Measurements from ENCODE around the gene SLC12A9.
A peak's percentile ranks its signal among the peaks of the same experiment; 100 is the strongest.
"Not testable (repeated sequence)": the region's sequence is repeated elsewhere in the genome, so short reads cannot be mapped to it uniquely, and the experiment has no call there.

Gene SLC12A9

DNA sequence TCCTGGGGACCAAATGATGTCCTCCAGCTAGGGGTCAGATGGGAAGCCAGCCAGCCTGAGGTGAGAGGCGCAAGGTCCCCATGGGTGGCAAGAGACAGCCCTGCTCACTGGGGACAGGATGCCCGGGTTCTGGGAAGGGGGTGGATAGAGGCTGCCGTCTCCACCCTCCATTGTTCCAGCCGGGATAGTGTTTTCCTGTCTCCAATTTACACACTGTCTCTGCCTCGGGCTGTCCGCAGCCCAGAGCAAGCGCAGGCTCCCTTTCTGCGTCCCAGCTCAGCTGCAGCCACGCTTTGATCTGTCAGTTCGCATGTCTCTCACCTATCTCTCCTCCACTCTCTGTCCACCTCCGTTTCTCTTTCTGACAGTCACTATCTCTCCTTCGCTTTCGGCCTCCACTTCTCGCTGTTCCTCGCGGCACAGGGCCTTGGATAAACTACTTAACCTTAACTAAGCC, 27.3 kb upstream of the SLC12A9 start:
- no peak for DNase-seq (ENCODE audit: low read depth in 2 of 2)

DNA sequence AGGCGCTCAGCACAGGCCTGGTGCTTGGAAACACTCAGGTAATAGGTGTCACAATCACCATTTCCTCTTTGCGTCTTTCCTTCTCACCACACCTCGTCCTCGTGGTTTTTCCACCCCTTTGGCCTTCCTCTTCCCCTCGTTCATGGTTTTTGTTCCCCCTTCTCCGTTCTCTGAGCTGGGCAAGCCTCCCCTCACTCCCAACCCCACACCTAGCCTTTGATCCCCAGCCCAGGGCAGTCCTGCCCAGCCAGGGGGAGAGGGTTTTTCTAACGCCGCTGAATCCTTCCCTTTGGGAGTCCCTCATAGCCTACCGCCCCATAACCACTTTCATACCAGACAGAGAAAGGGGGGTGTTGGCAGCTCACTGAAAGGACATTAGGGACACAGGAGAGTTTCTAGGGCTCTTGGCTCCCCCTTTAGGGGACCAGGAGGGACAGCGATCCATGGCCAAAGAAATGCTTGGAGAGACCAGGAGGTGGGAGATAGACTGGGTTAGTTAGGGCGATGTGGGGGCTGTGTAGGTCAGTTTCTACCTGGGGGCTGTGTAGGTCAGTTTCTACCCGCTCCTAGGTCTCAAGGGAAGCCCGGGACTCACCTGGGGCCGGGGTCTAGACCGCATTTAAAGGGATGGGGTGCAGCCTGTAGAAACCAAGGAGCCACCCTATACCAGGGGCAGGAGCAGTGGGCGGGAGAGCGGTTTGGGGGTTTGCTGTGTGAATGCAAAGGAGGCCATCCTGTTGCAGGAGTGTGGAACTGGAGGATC, 26.6 kb upstream of the SLC12A9 start:
- no peak for DNase-seq (ENCODE audit: low read depth in 2 of 2)

DNA sequence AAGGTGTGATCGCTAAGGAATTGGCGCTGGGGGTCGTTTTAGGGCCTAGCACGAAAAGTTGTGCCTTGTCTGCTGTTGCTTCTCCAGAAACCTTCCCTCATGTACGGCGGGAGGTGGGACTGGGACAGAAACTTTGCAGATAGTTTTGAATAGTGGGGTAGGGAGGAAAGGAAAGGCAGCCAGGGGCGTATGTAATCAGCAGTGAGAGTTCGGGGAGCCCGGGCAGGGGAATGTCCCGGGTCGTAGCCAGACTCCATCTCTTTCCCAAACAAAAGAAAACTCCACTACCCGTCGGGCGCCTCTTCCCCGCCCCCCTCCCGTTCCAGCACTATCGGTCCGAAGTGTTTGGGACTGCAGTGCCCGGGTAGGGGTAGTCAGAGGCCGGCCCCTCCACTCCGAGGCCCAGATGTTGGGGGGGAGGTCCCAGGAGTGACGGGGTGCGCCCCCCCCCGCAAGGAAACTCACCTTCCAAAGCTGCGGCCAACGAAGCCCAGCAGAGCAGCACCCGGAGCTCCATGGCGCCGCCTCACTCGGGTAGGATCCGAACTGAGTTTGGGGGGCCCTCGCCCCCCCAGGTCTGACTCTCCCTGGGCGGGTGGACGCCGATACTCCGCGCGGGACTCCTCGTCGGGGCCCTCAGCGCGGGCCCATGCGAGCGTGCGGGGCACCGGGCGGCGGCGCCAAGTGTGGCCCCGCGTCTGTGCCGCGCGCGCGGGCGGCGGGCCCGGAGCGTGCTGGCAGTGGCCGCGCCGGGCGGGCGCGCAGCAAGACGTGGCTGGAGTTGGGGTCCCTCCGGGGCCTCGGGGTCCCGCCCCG, 25.8 kb upstream of the SLC12A9 start:
- DNase-seq (ENCODE audit: low read depth in 2 of 2), result no peak

DNA sequence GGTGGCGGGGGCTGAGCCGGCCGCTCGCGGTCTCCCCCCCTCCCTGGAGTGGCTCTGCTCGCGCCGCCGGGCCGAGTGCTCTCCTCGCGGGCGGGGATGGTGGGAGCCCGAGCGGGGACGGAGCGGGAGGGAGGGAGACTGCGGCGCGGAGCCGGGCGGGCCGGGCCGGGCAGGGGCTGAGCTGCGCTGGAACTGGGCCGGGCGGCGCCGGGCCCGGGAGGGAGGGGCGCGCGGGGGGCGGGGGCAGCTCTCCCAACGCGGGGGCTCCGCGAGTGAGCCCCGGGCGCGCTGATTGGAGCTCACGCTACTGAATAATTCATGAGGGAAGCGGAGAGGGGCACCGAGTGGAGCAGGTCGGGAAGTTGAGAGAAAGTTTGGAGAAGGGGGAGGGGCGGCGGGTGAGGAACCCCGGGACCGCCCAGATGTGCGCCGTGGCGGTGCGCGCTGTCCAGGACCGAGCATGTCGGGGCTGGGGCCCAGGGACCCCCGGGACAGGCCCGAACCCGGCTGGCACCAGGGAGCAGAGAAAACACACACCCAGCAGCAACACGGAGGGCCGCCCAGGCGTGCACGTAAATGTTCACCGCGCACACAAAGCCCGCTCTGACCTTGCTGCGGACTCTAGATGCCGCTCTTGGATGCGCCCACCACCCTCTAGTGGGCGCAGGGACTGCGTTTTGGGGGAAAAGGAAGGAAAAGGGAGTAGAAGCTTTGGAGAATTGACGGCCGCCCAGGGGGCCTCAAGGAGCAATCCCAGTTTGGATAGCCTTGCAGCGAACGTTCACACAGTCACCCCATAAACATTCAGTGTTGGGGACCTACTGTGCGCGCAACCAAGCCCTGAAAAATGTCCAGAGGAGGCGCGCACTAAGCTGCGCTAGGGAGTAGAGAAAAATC, 24.9 kb upstream of the SLC12A9 start, which contains the start of gene EPHB4:
EPHB4 (minus strand) TSS at position 194 of the 897 bp plus-strand sequence. CDS start 493 bp downstream, outside the sequence.
- DNase-seq (ENCODE audit: low read depth in 2 of 2), result peak; percentile 82 to 85

DNA sequence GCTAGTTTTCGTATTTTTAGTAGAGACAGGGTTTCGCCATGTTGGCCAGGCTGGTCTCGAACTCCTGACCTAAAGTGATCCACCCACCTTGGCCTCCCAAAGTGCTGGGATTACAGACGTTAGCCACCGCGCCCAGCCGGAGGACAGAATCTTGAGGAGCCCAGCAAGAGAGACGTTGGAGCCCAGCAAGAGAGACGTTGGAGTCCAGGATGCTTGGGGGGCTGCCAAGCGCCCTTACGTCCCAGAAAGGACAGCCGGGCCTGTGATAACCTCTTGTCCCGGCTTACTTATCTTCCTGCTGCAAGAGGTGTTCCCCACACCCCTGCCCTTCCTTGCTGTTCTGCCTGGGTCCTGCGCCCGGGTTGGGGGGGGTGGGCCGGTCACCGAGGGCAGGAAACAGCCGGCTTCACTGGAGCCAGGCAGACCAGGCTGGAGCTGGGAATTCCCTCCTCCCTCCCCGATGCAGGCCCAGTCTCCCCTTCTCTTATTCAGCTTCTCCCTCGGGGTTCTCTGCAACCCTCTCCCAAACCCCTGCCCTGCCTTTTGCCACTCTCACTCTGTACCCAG, 23.3 kb upstream of the SLC12A9 start:
- no peak for DNase-seq (ENCODE audit: low read depth in 2 of 2)

DNA sequence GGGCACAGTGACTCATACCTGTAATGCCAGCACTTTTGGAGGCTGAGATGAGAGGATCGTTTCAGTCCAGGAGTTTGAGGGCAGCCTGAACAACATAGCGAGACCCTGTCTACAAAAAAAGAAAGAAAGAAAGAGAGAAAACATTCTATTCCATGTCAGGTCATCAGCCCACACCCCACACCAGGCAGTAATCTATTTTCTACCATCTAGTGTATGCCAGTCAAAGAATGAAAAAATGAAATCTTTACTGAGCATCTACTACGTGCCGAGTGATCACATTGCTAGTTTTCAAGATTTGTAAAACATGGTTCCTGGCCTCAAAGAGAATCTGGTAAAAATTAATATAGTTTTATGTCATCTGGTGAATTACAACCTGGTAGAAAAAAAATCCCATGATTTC, 22.1 kb upstream of the SLC12A9 start:
- no peak for DNase-seq (ENCODE audit: low read depth in 2 of 2)

DNA sequence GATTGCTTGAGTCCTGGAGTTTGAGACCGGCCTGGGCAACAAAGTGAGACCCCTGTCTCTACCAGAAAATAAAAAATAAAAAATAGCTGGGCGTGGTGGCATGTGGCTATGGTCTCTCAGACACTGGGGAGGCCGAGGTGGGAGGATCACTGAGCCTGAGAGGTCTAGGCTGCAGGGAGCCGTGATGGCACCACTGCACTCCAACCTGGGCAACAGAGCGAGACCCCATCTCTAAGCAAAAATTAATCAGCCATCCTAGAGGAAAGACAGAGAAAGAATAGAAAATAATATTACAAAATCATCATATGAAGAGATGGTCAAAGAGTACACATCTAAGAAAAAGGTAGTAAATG, 20.3 kb upstream of the SLC12A9 start:
- no peak for DNase-seq (ENCODE audit: low read depth in 2 of 2)

DNA sequence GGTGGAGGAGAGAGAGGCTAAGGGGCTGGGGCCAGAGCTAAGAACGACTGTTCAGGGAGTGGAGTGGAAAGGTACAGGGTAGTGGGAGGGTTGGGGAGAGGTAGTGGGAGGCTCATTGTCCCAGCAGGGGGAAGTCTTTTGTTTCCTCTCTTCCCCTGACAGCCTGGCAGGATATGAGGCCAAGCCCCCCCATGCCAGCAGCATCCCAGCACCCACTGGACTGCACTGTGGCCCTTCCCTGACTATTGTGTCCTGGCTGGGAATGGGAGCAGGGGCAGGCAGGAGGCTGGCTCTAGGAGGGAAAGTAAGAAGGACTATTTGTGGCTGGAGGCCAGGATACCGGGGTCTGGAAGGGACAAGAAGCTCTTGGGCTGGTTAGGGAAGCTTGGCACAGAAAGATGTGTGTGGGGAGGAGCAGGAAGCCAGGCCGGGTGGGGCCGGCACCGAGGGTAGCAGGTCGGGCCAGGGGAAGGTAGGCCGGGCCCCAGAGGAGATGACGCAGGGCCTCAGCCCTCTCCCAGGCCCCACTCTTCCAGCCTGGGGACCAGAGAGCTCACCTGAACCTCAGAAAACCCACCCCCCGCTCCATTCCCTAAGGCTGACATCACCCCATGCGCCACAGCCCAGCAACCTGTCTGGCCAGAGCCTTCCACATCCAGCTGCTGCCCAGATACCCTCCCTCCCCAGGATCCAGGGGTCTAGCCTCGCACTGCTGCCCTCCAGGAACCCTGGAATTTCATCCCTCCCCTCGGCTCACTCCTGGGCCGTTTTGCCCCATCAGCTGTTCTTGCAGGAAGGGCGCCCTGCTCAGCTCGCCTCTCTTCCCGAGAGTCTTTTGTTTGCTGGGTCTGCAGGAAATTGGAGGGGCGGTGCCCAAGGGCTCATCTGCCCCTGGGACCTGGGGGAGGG, 16.4 kb upstream of the SLC12A9 start:
- no peak for DNase-seq (ENCODE audit: low read depth in 2 of 2)

DNA sequence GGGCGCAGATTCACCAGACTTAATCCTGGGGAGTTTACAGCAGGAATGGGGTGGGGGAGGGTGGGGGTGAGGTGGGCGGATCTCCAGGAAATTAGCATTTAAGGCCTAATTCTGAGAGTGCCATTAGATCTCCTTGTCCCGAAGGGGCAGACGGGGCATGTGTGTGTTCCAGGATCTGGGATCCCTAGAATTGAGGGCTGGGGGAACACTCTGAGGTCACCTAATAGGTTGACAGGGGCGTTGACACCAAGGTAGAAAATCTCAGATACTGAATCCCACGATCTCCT, 15.8 kb upstream of the SLC12A9 start:
- DNase-seq (ENCODE audit: low read depth in 2 of 2), result no peak

DNA sequence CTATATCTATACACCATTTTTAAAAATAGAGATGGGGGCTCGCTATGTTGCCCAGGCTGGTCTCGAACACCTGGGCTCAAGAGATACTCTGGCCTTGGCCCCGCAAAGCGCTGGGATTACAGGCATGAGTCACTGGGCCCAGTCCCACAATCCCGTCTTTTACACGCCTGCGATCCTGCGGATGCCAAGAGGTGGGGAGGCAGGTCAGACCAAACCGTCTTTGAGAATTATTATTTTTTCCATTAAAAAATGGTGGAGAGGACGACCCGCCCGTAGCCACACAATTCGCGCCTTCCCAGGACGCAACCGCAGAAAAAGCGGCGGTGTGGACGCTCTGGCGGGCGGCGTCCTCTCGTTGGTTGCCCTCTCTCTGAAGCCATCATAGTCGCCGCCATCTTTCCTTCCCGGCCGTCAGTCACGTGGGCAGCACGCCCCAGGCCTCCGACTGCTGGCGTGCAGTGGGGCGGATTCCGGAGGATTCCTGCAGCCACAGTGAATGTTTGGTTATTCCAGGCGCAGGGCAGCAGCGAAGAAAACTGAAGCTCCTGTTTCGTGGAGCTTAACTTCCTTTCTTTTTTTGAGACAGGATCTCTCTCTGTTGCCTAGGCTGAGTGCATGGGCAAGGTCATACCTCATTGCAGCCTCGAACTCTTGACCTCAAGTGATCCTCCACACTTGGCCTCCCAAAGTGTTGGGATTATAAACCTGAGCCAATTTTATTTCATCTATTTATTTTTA, 15.2 kb upstream of the SLC12A9 start:
- DNase-seq (ENCODE audit: low read depth in 2 of 2), result peak; percentile 77 to 79

DNA sequence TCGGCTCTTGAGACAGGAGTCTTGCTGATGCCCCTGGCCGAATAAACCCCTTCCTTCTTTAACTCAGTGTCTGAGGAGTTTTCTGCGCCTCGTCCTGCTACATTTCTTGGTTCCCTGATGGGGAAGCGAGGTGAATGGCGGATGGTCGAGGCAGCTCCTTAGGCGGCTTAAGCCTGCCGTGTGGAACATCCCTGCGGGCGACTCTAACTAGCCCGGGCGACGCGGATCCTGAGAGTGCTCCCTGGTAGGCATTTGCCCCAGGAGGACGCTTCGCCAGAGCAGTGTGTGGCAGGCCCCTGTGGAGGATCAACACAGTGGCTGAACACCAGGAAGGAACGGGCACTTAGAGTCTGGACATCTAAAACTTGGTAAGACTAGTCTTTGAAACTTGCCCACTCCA, 13.2 kb upstream of the SLC12A9 start:
- no peak for DNase-seq (ENCODE audit: low read depth in 2 of 2)

DNA sequence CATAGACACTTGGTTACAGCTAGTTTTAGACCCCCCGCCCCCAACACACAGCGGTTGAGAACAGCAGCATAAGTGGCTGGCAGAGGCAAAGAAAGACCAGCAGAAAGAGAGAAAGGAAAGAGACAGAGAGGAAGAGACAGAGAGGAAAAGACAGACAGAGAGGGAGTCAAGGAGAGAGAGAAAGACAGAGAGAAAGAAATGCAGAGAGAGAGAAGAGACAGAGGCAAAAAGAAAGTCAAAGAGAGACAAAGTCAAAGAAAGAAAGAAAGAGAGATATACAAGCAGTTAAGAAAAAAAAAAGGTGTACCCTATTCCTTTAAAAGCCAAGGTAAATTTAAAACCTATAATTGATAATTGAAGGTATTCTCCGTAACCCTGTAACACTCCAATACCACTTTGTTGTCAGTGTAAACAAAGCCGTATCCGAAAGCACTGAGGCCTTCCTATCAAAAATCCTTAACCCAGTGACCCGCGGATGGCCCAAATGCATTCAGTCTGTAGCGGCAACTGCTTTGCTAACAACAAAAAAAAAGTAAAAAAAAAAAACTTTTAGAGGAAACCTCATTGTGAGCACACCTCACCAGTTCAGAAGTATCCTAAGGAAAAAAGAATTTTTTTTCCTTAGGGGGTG, 11.9 kb upstream of the SLC12A9 start:
- no peak for DNase-seq (ENCODE audit: low read depth in 2 of 2)

DNA sequence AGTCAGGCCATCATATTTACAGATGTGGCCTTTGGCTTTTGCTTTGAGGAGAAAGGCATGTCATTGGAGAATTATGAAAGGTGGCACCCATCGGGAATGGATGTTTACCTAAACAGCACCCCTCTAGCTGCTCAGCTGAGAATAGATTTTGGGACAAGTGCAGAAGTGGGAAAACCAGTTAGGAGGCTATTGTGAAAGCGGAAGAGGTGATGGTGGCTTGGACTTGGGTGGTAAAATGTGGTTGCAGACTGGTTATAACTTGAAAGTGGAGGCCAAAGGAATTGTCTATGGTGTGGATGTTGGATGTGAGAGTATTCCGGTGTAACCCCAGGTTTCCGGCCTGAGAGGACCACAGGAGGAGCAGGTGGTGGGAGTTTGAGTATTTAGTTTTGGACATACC, 5.2 kb upstream of the SLC12A9 start:
- no peak for DNase-seq (ENCODE audit: low read depth in 2 of 2)

DNA sequence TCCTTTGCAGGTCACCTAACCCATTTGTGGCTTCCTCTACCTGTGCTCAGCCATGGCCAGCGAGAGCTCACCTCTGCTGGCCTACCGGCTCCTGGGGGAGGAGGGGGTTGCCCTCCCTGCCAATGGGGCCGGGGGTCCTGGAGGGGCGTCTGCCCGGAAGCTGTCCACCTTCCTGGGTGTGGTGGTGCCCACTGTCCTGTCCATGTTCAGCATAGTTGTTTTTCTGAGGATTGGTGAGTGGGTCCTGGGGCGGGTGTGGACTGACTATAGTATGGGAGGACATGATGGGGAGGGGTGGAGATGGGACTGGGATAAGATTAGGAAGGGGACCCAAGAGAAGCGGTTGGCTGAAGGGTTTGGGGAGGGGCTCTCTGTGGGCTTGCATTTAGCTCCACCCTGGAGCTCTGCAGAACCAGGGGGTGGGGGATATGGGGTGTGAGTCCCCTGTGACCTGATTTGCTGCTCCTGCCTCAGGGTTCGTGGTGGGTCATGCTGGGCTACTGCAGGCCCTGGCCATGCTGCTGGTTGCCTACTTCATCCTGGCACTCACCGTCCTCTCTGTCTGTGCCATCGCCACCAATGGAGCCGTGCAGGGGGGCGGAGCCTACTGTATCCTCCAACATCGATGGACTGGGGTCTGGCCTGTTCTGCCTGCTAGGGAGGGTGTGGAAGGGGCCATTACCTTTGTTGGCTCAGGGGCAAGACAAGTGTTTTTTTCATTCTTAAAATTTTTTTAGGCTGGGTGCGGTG, 1.8 kb downstream of the SLC12A9 start:
- no peak for DNase-seq (ENCODE audit: low read depth in 2 of 2)

DNA sequence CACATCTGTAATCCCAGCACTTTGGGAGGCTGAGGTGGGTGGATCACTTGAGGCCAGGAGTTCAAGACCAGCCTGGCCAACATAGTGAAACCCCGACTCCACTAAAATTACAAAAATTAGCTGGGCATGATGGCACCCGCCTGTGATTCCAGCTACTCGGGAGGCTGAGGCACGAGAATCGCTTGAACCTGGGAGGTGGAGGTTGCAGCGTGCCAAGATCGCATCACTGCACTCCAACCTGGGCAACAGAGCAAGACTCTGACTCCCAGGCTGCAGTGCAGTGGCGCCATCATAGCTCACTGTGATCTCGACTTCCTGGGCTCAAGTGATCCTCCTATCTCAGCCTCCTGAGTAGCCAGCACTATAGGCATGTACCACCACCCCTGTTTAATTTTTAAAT, 2.4 kb downstream of the SLC12A9 start:
- DNase-seq (ENCODE audit: low read depth in 2 of 2), result not testable (repeated sequence)

DNA sequence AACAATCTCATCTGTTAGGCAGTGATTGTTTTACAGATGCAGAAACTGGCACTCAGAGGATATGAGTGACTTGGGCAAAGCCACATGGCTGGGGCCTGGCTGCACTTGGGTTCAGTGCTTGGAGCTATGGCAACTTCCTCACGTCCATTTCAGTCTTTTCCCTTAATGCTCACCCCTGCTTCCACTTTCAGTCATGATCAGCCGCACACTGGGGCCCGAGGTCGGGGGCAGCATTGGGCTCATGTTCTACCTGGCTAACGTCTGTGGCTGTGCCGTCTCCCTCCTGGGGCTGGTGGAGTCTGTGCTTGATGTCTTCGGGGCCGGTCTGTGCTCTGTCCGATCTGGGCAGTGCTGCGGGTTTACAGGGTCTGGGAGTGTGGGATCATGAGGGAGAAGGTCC, 3.0 kb downstream of the SLC12A9 start:
- no peak for DNase-seq (ENCODE audit: low read depth in 2 of 2)

DNA sequence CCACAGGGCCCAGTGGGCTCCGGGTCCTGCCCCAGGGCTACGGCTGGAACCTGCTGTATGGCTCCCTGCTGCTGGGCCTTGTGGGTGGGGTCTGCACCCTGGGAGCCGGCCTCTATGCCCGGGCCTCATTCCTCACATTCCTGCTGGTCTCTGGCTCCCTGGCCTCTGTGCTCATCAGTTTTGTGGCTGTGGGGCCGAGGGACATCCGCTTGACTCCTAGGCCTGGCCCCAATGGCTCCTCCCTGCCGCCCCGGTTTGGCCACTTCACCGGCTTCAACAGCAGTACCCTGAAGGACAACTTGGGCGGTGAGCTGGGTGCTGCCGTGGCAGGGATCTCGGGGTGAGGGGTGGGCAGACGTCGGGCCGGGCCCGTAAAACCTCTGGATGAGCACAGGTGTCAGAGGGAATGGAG, 4.4 kb downstream of the SLC12A9 start:
- no peak for DNase-seq (ENCODE audit: low read depth in 2 of 2)

DNA sequence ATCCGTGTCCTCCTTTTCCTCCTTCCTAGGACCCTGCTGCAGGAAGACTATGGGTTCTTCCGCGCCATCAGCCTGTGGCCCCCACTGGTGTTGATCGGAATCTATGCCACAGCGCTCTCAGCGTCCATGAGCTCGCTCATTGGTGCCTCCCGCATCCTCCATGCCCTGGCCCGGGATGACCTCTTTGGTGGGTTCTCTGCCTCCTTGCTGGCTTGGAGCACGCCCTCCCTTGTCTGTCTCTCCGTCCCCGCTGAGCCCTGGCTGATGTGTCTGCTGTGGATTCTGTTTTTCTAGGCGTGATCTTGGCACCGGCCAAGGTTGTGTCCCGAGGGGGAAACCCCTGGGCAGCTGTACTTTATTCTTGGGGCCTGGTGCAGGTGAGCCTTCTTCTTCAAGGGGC, 7.3 kb downstream of the SLC12A9 start:
- DNase-seq (ENCODE audit: low read depth in 2 of 2), result no peak
